HepG2 (cell line): Measurements from ENCODE around the gene WDR47. TPM values are rescaled to one million over a fixed set of nuclear protein-coding genes. Genes with fewer than 3 reads are reported as not detected.

ENCODE experiments used
- ARHGAP35 ChIP-seq: sonication (generic); formaldehyde crosslinking; IDR thresholded peaks from 2 replicates; pipeline ENCODE4 v1.9.0; 2022; ENCODE audit warnings: mild to moderate bottlenecking, inconsistent platforms, moderate library complexity, missing genetic modification reagents, borderline replicate concordance
- BCL6 ChIP-seq: IDR thresholded peaks from 2 replicates; pipeline ENCODE4 v1.6.1; 2016; ENCODE audit warnings: missing genetic modification reagents, missing compliant biosample characterization
- CBFB ChIP-seq: sonication (generic); formaldehyde crosslinking; IDR thresholded peaks from 2 replicates; pipeline ENCODE4 v1.4.0; 2020; ENCODE audit warnings: missing genetic modification reagents
- CSRNP2 ChIP-seq: sonication (generic); formaldehyde crosslinking; conservative IDR thresholded peaks from 2 replicates; pipeline ENCODE4 v1.8.0; 2022; ENCODE audit warnings: low read depth, missing genetic modification reagents
- ISL2 ChIP-seq: sonication (generic); formaldehyde crosslinking; IDR thresholded peaks from 2 replicates; pipeline ENCODE4 v1.5.0; 2020; ENCODE audit warnings: missing genetic modification reagents
- NBN ChIP-seq: fragments of 450-650 bp; conservative IDR thresholded peaks from 2 replicates; pipeline ENCODE4 v1.6.1; 2017
- NCOA1 ChIP-seq: sonication (generic); formaldehyde crosslinking; IDR thresholded peaks from 2 replicates; pipeline ENCODE4 v1.9.0; 2021; ENCODE audit warnings: missing genetic modification reagents
- NFYB ChIP-seq: sonication (generic); formaldehyde crosslinking; IDR thresholded peaks from 2 replicates; pipeline ENCODE4 v1.4.0; 2020; ENCODE audit warnings: missing genetic modification reagents
- NR3C1 ChIP-seq: sonication (generic); formaldehyde crosslinking; IDR thresholded peaks from 2 replicates; pipeline ENCODE4 v1.4.0; 2020; ENCODE audit warnings: missing genetic modification reagents
- PHF20 ChIP-seq: sonication (generic); formaldehyde crosslinking; IDR thresholded peaks from 2 replicates; pipeline ENCODE4 v1.5.0; 2020; ENCODE audit warnings: mild to moderate bottlenecking, missing genetic modification reagents
- RNF2 ChIP-seq: fragments of 450-650 bp; conservative IDR thresholded peaks from 2 replicates; pipeline ENCODE4 v1.6.1; 2016; ENCODE audit warnings: low read depth
- STAT5B ChIP-seq: sonication (generic); formaldehyde crosslinking; IDR thresholded peaks from 2 replicates; pipeline ENCODE4 v1.4.0; 2020; ENCODE audit warnings: missing genetic modification reagents
- USF2 ChIP-seq, 2 experiments: sonication (generic) in 1 of 2; formaldehyde crosslinking in 1 of 2; IDR thresholded peaks; 2 replicates each; pipeline versions ENCODE4 v1.5.1 to v1.6.1; 2011 to 2020; ENCODE audit warnings: borderline replicate concordance in 1 of 2, low read depth in 1 of 2, low read length in 1 of 2, mild to moderate bottlenecking in 1 of 2, missing genetic modification reagents in 1 of 2, moderate library complexity in 1 of 2
- XRCC5 ChIP-seq: fragments of 200-400 bp; formaldehyde crosslinking; optimal IDR thresholded peaks from 2 replicates; pipeline ENCODE3; 2017; ENCODE audit warnings: mild to moderate bottlenecking, low read length
- ZBTB2 ChIP-seq: sonication (generic); formaldehyde crosslinking; IDR thresholded peaks from 2 replicates; pipeline ENCODE4 v1.8.0; 2022; ENCODE audit warnings: low read depth, missing genetic modification reagents
- ZBTB38 ChIP-seq: sonication (generic); formaldehyde crosslinking; IDR thresholded peaks from 2 replicates; pipeline ENCODE4 v1.5.1; 2020; ENCODE audit warnings: mild to moderate bottlenecking, missing genetic modification reagents
- ZNF362 ChIP-seq: sonication (generic); formaldehyde crosslinking; IDR thresholded peaks from 2 replicates; pipeline ENCODE4 v1.4.0; 2020; ENCODE audit warnings: missing genetic modification reagents, mild to moderate bottlenecking, borderline replicate concordance
- ZNF44 ChIP-seq: sonication (generic); formaldehyde crosslinking; IDR thresholded peaks from 2 replicates; pipeline ENCODE4 v1.5.1; 2020; ENCODE audit warnings: mild to moderate bottlenecking, missing genetic modification reagents
- ZNF607 ChIP-seq: sonication (generic); formaldehyde crosslinking; IDR thresholded peaks from 2 replicates; pipeline ENCODE4 v1.5.1; 2020; ENCODE audit warnings: missing genetic modification reagents, mild to moderate bottlenecking, borderline replicate concordance
- ZNF720 ChIP-seq: sonication (generic); formaldehyde crosslinking; IDR thresholded peaks from 2 replicates; pipeline ENCODE4 v1.4.0; 2020; ENCODE audit warnings: missing genetic modification reagents
- ZSCAN5A ChIP-seq: sonication (generic); formaldehyde crosslinking; IDR thresholded peaks from 2 replicates; pipeline ENCODE4 v1.8.0; 2022; ENCODE audit warnings: mild to moderate bottlenecking, missing genetic modification reagents, borderline replicate concordance
- polyA plus RNA-seq, 8 experiments: library from polyadenylated mRNA; depleted of rRNA in 3 of 8; stranded (reverse) in 7 of 8; unstranded in 1 of 8; fragments of >200 nt; fragmentation: Illumina TruSeq in 4 of 8; extraction: Trizol in 4 of 8; gene quantifications; 2 replicates each; pipeline versions ENCODE4 v1.2.1 to v1.2.3, GENCODE V29; 2011 to 2016; ENCODE audit warnings: low read depth in 4 of 8, missing spikeins in 1 of 8, mixed read lengths in 1 of 8; ENCODE audit not compliant: insufficient read depth in 1 of 8
- total RNA-seq, 5 experiments: library from RNA; depleted of rRNA; stranded (reverse); fragments of >200 nt; fragmentation: Illumina TruSeq; extraction: Trizol; gene quantifications; 2 replicates each; pipeline ENCODE4 v1.2.3, GENCODE V29; 2016; ENCODE audit warnings: low read depth in 1 of 5

WDR47 gene
- total and polyA plus RNA-seq, 2 of the 13 experiments (the other 11 are each of a cell fraction or from before 2014, with no cell fraction given): 4.3 to 5.9 TPM

GRCh38 chr1:109075531-109076490 lies 33.9 kb upstream of the WDR47 start, which contains the start of gene TAF13 (continued):
- TF ChIP-seq PHF20: peak; percentile 98
- TF ChIP-seq BCL6 (CRISPR knock-in tag): no peak
- TF ChIP-seq ZBTB2 (CRISPR knock-in tag): no peak
- peak; percentile 62; the same call in 1 of the 2 replicates for TF ChIP-seq ISL2
- TF ChIP-seq NCOA1: no peak
- TF ChIP-seq RNF2: 0 out of 2 replicates have a peak, but pooled peaks have one; percentile 26
- no peak for TF ChIP-seq NR3C1 (CRISPR knock-in tag)
- no peak for TF ChIP-seq NBN
- peak; percentile 94; the same call in 1 of the 2 replicates for TF ChIP-seq ZNF607 (CRISPR knock-in tag)
- peak; percentile 90 for TF ChIP-seq XRCC5
- no peak for TF ChIP-seq ZNF44 (CRISPR knock-in tag)
- TF ChIP-seq ZSCAN5A (CRISPR knock-in tag): no peak; the same call in 1 of the 2 replicates
- no peak for TF ChIP-seq USF2 (IDR thresholded peaks at IDR 0.05; ENCODE audit: low read depth, low read length)
- no peak for TF ChIP-seq USF2 (CRISPR knock-in tag; IDR thresholded peaks at IDR 0.05; ENCODE audit: borderline replicate concordance)
- no peak for TF ChIP-seq CSRNP2 (CRISPR knock-in tag)
- TF ChIP-seq NFYB (CRISPR knock-in tag): 0 out of 2 replicates have a peak, but pooled peaks have one; percentile 30
- peak; percentile 91 for TF ChIP-seq CBFB (CRISPR knock-in tag)
- TF ChIP-seq ARHGAP35 (CRISPR knock-in tag): no peak
- TF ChIP-seq ZBTB38 (CRISPR knock-in tag): peak; percentile 83; the same call in 1 of the 2 replicates
- no peak; the same call in 1 of the 2 replicates for TF ChIP-seq ZNF362 (CRISPR knock-in tag)
- TF ChIP-seq ZNF720 (CRISPR knock-in tag): no peak
- 0 out of 2 replicates have a peak, but pooled peaks have one; percentile 6 for TF ChIP-seq STAT5B (CRISPR knock-in tag)
